ENCODE results near the gene NEDD9.

NEDD9 gene

GRCh38 chr6:11217360-11218101 is 14.9 kb downstream of the NEDD9 start:
- no peak for DNase-seq

GRCh38 chr6:11215773-11216172 is 16.7 kb downstream of the NEDD9 start:
- DNase-seq = no peak

- no peak for DNase-seq
These were observed 17.6 kb downstream of the NEDD9 start for GRCh38 chr6:11214901-11215300.

GRCh38 chr6:11214084-11214833 is 18.2 kb downstream of the NEDD9 start:
- DNase-seq = no peak

- DNase-seq = no peak
These were observed 18.9 kb downstream of the NEDD9 start for GRCh38 chr6:11213422-11214021.

GRCh38 chr6:11212664-11213063 is 19.8 kb downstream of the NEDD9 start:
- DNase-seq = no peak

GRCh38 chr6:11211254-11211653 is 21.2 kb downstream of the NEDD9 start:
- DNase-seq = no peak

- no peak for DNase-seq
These were observed 21.9 kb downstream of the NEDD9 start for GRCh38 chr6:11210386-11211138.

GRCh38 chr6:11209906-11210305 is 22.6 kb downstream of the NEDD9 start:
- no peak for DNase-seq

- no peak for DNase-seq
These were observed 23.1 kb downstream of the NEDD9 start for GRCh38 chr6:11209369-11209768.

- DNase-seq = no peak
These were observed 23.6 kb downstream of the NEDD9 start for GRCh38 chr6:11208854-11209253.

- DNase-seq = no peak
These were observed 24.2 kb downstream of the NEDD9 start for GRCh38 chr6:11208267-11208666.

GRCh38 chr6:11207199-11207968 is 25.1 kb downstream of the NEDD9 start:
- DNase-seq = no peak

- no peak for DNase-seq
These were observed 25.9 kb downstream of the NEDD9 start for GRCh38 chr6:11206576-11206975.

- no peak for DNase-seq
These were observed 27.6 kb downstream of the NEDD9 start for GRCh38 chr6:11204794-11205366.

- DNase-seq = no peak
These were observed 28.5 kb downstream of the NEDD9 start for GRCh38 chr6:11204005-11204399.

- DNase-seq = no peak
These were observed 29.0 kb downstream of the NEDD9 start for GRCh38 chr6:11203306-11204004.

GRCh38 chr6:11202513-11203305 is 29.8 kb downstream of the NEDD9 start:
- no peak for DNase-seq

GRCh38 chr6:11201772-11202512 is 30.5 kb downstream of the NEDD9 start:
- no peak for DNase-seq

- DNase-seq = no peak
These were observed 31.5 kb downstream of the NEDD9 start for GRCh38 chr6:11201015-11201414.

Measured in activated naive CD4-positive, alpha-beta T cell treated with Interleukin-2 at 50 U/mL for 16 hours (primary cell).